Mammary epithelial cell (primary cell): ENCODE results near the gene TCF3.

Experiments used
- EZH2 ChIP-seq: IDR thresholded peaks from 2 replicates; pipeline ENCODE4 v1.6.1; 2012; ENCODE audit warnings: low read length, inconsistent platforms, borderline replicate concordance
- TF ChIP-seq, protein P1 (sequence below), 2 donors: IDR thresholded peaks in 1 of 2; conservative IDR thresholded peaks in 1 of 2; 2 replicates each; pipeline ENCODE4 v1.5.1; 2011 to 2012; ENCODE audit warnings: inconsistent platforms in 2 of 2, low read length in 2 of 2, mild to moderate bottlenecking in 2 of 2, control low read depth in 1 of 2, low read depth in 1 of 2; ENCODE audit not compliant: insufficient read depth in 1 of 2; ENCODE audit errors: extremely low read depth in 1 of 2

DNA sequence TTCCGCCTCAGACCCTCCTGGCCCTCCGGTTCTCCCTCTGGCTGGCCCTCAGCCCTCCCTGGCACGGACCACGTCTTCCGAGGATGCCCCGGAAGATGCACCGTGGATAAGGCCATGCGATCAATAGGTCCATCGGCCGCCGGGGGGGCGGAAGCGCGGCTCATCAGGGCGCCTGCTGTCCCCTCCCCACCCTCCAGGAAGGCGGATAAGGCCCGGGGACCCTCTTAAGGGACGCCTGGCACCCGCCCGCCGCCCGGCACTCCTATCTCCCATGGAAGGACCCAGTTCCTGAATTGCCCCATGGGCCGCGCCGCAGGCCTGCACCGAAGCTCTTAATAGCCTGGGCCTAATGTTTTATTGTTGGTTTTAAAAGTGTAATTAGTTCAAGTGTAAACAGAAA lies 46.2 kb upstream of the TCF3 start:
- TF ChIP-seq, protein P1, sequence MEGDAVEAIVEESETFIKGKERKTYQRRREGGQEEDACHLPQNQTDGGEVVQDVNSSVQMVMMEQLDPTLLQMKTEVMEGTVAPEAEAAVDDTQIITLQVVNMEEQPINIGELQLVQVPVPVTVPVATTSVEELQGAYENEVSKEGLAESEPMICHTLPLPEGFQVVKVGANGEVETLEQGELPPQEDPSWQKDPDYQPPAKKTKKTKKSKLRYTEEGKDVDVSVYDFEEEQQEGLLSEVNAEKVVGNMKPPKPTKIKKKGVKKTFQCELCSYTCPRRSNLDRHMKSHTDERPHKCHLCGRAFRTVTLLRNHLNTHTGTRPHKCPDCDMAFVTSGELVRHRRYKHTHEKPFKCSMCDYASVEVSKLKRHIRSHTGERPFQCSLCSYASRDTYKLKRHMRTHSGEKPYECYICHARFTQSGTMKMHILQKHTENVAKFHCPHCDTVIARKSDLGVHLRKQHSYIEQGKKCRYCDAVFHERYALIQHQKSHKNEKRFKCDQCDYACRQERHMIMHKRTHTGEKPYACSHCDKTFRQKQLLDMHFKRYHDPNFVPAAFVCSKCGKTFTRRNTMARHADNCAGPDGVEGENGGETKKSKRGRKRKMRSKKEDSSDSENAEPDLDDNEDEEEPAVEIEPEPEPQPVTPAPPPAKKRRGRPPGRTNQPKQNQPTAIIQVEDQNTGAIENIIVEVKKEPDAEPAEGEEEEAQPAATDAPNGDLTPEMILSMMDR (conservative IDR thresholded peaks at IDR 0.05 in 1 of 2, IDR thresholded peaks at IDR 0.05 in 1 of 2; ENCODE audit: extremely low read depth in 1 of 2, insufficient read depth in 1 of 2, low read depth in 1 of 2, low read length in 2 of 2) = no peak
- TF ChIP-seq EZH2 = no peak
